GM21526 (cell line): Measurements from ENCODE around the gene RB1.

Experiments
- ATAC-seq: cut with Tn5 transposase; IDR thresholded peaks from one replicate; pipeline ENCODE4 v1.9.1; 2021; ENCODE audit warnings: moderate library complexity; ENCODE audit not compliant: unreplicated experiment, low FRiP score

RB1 gene

DNA sequence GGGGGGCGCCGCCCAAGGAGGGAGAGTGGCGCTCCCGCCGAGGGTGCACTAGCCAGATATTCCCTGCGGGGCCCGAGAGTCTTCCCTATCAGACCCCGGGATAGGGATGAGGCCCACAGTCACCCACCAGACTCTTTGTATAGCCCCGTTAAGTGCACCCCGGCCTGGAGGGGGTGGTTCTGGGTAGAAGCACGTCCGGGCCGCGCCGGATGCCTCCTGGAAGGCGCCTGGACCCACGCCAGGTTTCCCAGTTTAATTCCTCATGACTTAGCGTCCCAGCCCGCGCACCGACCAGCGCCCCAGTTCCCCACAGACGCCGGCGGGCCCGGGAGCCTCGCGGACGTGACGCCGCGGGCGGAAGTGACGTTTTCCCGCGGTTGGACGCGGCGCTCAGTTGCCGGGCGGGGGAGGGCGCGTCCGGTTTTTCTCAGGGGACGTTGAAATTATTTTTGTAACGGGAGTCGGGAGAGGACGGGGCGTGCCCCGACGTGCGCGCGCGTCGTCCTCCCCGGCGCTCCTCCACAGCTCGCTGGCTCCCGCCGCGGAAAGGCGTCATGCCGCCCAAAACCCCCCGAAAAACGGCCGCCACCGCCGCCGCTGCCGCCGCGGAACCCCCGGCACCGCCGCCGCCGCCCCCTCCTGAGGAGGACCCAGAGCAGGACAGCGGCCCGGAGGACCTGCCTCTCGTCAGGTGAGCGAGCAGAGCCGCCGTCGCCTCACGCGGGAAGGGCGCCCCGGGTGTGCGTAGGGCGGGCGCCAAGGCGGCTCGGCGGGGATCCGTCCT lies at the start of gene RB1:
TSS of gene RB1 (plus strand) at position 393 of the 784 bp plus-strand sequence. CDS start at position 555, 162 bp downstream.
- ATAC-seq = peak; percentile 73

DNA sequence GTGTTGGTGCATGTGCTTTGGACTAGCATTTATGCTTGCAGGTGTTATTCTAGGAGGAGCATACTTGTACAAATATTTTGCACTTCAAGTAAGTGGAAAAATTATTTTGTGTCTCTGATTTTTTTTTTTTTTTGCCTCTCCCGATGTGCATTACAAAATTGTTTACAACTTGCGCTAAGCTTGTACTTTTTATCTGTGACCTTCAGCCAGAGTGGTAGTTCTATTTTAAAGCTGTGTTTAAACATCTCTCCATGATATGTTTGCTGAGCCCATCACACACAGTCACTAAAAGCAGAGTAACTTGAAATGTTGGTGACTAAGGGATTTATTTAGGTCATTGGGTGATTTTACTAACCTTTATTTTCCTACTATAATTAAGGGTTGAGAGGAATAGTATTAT lies 49.7 kb upstream of the RB1 start:
- ATAC-seq = no peak

DNA sequence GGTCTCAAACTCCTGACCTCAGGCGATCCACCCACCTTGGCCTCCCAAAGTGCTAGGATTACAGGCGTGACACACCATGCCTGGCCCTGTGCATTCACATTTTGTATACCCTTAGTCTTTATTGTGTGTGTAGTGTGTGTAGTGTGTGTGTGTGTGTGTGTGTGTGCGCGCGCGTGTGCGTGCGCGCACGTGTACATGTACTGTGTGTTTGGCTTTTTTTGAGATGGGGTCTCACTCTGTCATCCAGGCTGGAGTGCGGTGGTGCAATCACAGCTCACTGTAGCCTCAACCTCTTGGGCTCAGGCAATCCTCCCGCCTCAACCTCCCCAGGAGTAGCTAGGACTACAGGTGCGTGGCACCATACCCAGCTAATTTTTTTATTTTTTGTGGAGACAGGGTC lies 48.5 kb upstream of the RB1 start:
- ATAC-seq = no peak

DNA sequence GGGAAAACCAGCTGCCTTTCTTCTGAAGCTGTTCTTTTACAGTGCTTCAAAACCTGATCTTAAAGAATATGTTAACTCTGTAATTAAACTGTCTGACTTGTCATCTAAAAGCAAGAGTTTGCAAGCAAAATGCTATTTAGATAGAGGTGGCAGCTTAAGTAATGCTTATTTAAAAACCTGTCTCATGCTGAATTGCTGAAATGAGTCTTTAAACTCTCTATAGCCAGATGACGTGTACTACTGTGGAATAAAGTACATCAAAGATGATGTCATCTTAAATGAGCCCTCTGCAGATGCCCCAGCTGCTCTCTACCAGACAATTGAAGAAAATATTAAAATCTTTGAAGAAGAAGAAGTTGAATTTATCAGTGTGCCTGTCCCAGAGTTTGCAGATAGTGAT lies 47.6 kb upstream of the RB1 start:
- ATAC-seq = no peak

DNA sequence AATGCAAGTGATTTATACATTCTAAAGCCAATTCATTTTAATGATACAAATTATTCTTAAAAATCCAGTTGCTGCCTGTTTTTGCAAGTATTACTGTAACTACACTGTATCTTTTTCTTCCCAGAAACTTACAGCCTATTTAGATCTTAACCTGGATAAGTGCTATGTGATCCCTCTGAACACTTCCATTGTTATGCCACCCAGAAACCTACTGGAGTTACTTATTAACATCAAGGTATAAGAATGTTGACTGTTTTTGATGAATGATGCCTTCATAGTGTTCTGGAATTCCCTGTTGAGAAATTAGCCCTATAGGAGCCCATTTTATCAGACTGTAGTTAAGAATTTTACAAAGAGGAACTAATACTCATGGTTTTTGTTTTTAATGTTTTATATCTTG lies 45.5 kb upstream of the RB1 start:
- no peak for ATAC-seq

DNA sequence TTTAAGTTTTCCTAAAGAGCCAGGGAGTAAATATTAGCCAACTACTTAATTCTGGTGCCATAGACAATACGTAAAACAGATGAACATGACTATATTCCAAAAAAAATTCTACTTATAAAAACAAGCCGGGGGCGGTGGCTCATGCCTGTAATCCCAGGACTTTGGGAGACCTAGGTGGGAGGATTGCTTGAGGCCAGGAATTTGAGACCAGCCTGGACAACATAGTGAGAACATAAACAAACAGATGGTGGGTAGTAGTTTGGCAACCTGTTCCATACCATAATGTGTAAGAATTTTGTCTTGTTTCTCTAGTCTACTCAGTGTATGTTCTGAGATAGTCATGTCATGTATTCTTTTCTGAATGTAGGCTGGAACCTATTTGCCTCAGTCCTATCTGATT lies 45.1 kb upstream of the RB1 start:
- no peak for ATAC-seq

DNA sequence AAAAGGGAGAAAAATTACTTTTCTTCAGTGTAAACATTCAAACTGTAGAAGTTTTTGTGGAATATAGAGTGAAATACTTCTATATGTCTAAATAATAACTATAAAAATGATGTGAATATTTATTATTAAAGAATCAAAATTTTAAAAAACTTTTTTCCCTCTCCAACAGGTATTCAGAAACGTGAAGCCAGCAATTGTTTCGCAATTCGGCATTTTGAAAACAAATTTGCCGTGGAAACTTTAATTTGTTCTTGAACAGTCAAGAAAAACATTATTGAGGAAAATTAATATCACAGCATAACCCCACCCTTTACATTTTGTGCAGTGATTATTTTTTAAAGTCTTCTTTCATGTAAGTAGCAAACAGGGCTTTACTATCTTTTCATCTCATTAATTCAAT lies 42.6 kb upstream of the RB1 start:
- ATAC-seq = no peak

DNA sequence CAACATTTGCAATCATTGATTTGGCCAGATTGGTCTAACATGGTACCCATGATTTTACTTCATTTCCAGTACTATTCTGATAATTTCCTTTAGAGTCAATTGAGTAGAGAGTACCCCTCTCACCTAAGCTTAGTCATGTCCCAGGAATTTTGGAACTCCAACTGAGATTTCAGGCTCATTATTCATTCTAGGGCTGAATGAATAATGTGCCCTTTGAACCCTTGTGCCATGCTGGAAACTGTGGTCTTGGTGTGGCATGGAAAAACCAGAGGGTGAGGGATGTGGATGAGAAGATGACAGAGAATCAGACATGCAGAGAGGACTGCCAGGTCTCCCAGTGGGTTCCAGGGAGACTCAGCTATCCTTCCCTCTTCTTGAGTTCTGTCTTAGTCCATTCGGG lies 40.4 kb upstream of the RB1 start:
- no peak for ATAC-seq

DNA sequence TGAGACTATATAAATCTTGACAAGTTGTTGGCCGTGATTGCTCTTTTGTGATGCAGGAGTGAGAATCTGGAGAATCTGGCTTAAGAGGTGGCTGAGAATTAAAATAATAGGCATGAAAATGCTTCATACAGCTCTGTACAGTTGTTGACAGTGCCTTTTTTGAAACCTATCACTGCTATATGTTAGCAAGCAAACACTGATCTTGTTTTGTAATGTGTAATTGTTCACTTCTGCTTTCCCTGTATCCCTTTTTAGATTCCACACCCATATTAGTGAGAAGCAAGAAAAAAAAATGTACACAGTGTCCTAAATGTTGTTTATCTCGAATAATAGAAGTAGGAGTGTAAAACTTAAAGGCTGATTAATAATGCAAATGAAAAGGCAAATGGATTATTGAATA lies 39.5 kb upstream of the RB1 start:
- no peak for ATAC-seq

DNA sequence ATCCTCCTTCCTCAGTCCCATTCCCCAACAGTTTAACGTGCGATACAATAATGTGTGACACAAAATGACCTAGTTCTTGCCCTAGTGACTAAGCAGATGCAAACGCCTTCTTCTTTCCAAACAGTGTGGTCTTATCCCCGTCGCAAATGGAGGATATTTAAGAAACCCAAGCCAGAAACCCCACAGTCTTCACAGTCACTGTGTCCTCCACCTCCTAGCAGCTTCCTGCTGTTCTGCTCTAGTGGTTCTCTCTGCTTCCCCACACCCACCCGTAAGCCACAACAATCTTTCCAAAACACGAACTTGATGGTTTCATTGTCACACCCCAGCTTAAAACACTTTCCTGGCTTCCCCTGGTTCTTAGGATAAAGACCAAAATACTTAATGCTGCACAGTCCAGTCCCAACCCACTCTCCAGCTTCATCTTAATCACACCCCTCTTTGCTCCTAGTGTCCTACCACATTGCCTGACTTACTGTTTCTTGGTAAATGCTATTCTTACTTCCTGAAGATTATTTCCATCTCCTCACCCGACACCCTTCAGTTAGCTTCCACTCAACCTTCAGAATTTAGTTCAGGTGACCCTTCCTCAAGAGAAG lies 38.2 kb upstream of the RB1 start:
- no peak for ATAC-seq

DNA sequence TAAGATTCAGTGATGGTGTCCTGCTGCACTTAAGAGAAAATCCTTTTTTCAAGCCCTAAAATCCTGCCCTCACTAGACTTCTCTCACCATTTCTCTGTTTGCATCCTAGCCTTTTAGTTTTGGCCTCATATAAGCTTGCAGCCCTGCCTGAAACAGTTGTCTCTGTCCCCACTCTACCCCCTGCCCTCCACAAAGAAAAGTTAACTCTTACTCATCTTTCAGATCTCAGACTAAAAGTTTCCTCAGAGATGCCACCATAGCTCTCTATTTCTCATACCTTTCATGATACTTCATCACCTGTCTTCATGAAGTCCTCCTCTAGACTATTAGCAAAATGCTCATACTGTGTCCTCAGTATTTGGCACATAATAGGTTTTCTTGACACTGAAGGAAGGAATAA lies 37.4 kb upstream of the RB1 start:
- ATAC-seq = no peak

DNA sequence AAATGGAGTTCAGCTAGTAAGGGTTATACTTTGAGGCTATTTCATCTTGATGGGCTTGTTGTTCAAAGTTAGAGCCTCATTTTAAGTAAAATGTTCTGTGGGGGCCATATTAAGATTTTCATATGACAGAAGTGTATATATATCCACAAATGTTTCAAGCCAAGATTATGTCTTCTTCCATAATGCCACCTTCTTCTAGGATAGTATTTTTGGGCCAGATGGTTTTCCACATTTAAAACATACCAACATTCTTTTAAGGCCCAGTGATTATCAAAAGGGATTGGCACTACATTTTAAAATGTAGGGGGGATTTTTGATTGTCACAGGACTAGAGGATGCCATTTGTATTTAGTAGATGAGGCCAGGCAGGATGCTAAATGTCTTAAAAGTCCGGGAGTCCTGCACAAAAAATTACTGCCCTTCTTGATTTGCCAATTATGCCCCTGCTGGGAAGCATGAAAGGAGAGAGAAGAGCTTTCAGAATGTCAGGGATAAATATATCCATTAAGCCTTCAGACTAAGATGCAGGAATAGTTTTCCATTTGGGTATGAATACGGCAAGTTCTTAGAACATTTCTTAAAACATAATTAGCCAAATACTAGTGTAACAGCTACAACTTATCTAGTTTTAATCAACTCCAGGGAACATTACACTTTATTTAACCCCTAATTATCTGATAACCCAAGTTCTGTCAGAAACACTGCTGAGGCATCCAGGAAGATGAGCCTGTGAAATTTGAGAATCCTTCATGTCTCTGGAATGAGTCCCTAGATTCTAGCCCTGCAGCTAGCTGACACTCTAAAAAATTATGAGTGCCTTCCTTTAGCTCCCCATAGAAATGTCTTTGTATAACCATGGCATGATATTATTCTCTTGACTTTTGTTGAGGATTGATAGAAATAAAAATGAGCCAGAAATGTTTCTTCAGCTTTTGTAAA lies 36.6 kb upstream of the RB1 start:
- ATAC-seq = no peak

DNA sequence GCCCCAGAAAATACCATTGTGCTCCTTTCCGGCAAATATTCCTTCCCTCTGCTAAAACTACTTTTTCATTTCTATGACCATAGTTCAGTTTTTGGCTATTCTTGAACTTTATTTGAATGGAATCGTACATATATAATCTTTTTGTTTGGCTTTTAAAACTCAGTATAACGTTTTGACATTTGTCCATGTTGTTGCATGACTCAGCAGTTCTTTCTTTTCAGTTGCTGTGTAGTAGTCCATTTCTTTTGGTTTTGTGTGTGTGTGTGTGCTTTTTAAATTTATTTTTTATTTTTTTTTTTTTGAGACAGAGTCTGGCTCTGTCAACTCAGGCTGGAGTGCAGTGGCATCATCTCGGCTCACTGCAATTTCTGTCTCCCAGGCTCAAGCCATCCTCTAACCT lies 35.5 kb upstream of the RB1 start:
- no peak for ATAC-seq

DNA sequence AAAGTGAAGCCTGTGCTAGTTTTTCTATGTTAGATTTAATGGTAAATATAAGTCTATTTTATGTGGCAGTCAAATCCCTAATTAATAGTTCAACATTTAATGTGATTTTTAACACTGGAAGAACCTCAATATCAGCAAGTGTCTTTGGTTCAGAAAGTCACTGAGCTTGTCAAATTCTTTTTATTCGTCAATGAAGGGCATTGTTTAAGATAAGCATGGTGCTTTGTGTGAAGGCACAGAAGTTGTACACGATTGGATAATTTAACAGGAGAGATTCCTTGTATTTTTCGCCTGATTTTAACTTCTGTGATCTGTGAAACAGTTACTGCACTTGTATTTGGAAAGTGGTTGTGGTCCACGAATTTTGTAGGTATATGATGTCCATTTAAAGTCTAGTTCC lies 30.2 kb upstream of the RB1 start:
- no peak for ATAC-seq

DNA sequence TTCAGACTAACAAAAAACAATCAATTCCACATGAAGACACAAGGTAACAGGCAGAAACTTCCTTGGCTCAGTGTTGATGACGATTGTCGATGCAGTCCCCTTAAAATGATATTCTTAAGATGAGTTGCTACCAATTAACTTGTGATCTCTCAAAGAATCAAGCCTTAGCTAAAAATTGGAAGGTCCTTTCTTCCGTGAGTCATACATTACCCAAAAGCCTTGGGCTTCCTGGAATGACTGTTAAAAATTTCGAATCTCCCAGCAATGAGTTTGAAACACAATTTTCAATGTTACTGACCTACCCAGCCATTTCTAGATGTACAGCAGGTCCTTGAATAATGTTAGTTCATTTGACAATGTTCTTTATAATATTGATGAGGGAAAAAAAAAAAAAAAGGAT lies 28.0 kb upstream of the RB1 start:
- ATAC-seq = no peak

DNA sequence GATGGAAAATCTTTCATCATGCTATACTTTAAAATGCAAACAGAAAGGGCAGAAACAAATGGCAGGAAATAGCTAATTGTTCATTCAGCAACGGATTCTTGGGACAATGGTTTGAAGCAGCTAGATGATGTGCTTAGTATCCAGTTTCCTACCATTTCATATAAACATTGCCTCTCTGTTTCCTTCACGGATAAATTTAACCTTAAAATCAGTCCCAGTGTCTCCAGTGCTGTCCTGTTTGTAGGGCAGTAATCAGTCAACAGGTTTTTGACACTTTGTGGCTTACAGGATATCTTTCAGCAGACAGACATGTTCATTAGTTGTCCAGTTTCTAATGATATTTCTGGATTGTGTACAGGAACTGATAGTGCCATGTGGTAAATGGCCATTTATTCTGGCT lies 24.7 kb upstream of the RB1 start:
- ATAC-seq = no peak

DNA sequence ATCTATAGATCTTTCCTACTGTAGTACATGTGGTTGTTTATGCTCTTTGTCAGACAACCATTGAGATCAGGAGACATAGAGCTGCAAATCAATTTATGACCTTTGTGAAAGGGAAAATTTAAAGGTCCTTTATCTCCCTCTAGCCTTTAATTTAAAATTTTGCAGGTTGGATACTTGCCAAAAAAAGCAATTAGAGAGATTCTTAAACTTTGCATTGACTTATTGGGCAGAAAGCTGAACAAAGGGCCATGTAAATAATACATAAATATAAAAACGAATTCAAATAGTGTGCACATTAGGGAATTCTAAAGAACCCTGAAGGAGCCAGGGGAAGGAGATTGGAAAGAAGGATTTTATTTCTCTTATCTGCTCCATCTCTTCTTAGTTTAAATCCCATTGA lies 22.0 kb upstream of the RB1 start:
- no peak for ATAC-seq

DNA sequence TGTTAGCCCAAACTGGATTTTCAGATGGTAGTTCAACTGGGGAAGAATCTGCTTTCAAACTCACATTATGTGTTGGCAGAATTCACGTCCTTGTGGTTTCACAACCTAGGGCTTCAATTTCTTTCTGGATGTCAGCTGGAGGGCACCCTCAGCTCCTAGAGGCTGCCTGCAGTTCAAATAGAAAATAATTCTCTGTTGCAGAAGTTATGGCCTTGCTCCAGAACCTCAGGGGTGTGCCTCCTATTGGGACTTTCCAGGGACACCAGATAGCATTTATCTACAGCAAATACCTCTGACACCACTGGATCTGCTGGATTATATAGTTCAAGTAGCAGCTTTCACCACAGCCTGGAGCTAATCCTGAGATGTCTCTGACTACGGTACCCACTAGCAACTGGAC lies 11.8 kb upstream of the RB1 start:
- no peak for ATAC-seq

DNA sequence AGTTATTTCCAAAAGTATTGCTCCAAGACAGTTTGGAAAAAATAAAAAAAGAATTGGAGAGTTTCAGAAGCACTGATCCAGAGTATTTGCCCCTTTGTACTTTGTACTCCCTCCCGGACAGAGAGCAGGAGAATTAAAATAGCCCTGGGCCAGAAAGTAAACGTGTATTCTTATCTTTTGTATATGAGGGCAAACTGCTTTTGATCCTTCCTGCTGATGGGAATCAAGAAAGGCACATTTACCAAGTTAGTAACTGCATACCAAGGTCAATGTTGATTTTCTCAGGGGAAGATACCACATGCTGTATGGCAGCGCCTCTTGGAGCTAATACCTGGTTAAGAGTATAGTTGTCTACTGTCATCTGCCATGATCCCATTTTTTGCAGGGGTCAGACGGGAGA lies 10.9 kb upstream of the RB1 start:
- no peak for ATAC-seq

DNA sequence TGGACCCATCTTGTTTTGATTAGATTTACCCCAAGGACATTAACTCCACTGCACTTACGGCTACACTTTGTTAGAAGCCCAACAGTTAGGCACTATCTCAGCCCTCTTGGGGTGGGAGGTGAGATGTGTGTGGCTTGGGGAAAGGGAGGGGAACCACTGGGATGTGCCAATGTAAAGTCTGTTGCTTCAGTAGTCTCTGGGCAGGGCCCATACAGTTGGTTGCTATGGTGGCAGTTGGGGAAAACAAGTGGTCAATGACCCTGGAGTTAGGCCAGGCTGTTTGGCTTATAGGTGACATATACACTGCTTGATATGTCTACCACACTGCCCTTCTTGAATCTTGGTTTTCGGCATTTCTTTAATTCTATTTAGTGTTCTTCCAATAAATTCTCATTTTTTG lies 8.9 kb upstream of the RB1 start:
- ATAC-seq = no peak

DNA sequence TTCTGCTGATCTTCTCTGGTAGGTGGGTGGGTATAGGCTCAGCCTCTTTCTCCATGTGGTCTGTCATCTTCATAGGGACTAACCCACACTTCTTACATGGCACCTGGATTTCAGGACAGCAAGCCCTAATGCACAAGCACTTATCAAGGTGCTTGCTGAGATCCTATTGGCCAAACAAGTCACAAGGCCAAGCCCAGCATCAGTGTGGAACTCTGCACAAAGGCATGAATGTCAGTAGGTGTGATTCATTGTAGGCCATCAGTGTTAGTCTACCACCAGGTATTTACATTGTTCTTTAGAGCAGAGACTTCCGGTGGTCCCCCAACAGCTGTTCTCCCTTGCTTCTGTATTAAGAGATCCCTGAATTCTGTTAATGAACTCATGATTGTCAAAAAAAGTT lies 8.3 kb upstream of the RB1 start:
- ATAC-seq = no peak
